ENCODE data around the gene KCNJ9. TPM values are rescaled to one million over a fixed set of nuclear protein-coding genes. Genes with fewer than 3 reads are reported as not detected.

The KCNJ9 gene
- total RNA-seq, 1 experiment from 2014 or later, result 0.09 TPM

- TF ChIP-seq, protein P1, sequence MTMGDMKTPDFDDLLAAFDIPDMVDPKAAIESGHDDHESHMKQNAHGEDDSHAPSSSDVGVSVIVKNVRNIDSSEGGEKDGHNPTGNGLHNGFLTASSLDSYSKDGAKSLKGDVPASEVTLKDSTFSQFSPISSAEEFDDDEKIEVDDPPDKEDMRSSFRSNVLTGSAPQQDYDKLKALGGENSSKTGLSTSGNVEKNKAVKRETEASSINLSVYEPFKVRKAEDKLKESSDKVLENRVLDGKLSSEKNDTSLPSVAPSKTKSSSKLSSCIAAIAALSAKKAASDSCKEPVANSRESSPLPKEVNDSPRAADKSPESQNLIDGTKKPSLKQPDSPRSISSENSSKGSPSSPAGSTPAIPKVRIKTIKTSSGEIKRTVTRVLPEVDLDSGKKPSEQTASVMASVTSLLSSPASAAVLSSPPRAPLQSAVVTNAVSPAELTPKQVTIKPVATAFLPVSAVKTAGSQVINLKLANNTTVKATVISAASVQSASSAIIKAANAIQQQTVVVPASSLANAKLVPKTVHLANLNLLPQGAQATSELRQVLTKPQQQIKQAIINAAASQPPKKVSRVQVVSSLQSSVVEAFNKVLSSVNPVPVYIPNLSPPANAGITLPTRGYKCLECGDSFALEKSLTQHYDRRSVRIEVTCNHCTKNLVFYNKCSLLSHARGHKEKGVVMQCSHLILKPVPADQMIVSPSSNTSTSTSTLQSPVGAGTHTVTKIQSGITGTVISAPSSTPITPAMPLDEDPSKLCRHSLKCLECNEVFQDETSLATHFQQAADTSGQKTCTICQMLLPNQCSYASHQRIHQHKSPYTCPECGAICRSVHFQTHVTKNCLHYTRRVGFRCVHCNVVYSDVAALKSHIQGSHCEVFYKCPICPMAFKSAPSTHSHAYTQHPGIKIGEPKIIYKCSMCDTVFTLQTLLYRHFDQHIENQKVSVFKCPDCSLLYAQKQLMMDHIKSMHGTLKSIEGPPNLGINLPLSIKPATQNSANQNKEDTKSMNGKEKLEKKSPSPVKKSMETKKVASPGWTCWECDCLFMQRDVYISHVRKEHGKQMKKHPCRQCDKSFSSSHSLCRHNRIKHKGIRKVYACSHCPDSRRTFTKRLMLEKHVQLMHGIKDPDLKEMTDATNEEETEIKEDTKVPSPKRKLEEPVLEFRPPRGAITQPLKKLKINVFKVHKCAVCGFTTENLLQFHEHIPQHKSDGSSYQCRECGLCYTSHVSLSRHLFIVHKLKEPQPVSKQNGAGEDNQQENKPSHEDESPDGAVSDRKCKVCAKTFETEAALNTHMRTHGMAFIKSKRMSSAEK (CRISPR knock-in tag; IDR thresholded peaks at IDR 0.05; ENCODE audit: borderline replicate concordance), result no peak
- no peak for TF ChIP-seq NFATC4 (CRISPR knock-in tag; IDR thresholded peaks at IDR 0.05)
- no peak for TF ChIP-seq OVOL2 (CRISPR knock-in tag; IDR thresholded peaks at IDR 0.05; ENCODE audit: borderline replicate concordance)
- TF ChIP-seq HMGA2 (CRISPR knock-in tag; IDR thresholded peaks at IDR 0.05), result no peak
- TF ChIP-seq, protein P2, sequence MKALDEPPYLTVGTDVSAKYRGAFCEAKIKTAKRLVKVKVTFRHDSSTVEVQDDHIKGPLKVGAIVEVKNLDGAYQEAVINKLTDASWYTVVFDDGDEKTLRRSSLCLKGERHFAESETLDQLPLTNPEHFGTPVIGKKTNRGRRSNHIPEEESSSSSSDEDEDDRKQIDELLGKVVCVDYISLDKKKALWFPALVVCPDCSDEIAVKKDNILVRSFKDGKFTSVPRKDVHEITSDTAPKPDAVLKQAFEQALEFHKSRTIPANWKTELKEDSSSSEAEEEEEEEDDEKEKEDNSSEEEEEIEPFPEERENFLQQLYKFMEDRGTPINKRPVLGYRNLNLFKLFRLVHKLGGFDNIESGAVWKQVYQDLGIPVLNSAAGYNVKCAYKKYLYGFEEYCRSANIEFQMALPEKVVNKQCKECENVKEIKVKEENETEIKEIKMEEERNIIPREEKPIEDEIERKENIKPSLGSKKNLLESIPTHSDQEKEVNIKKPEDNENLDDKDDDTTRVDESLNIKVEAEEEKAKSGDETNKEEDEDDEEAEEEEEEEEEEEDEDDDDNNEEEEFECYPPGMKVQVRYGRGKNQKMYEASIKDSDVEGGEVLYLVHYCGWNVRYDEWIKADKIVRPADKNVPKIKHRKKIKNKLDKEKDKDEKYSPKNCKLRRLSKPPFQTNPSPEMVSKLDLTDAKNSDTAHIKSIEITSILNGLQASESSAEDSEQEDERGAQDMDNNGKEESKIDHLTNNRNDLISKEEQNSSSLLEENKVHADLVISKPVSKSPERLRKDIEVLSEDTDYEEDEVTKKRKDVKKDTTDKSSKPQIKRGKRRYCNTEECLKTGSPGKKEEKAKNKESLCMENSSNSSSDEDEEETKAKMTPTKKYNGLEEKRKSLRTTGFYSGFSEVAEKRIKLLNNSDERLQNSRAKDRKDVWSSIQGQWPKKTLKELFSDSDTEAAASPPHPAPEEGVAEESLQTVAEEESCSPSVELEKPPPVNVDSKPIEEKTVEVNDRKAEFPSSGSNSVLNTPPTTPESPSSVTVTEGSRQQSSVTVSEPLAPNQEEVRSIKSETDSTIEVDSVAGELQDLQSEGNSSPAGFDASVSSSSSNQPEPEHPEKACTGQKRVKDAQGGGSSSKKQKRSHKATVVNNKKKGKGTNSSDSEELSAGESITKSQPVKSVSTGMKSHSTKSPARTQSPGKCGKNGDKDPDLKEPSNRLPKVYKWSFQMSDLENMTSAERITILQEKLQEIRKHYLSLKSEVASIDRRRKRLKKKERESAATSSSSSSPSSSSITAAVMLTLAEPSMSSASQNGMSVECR (CRISPR knock-in tag; IDR thresholded peaks at IDR 0.05; ENCODE audit: borderline replicate concordance), result no peak
- no peak for TF ChIP-seq ZNF671 (CRISPR knock-in tag; IDR thresholded peaks at IDR 0.05)
- TF ChIP-seq AR (CRISPR knock-in tag; IDR thresholded peaks at IDR 0.05), result no peak
- TF ChIP-seq MAX (CRISPR knock-in tag; IDR thresholded peaks at IDR 0.05), result no peak
- TF ChIP-seq PREB (CRISPR knock-in tag; IDR thresholded peaks at IDR 0.05; ENCODE audit: borderline replicate concordance), result no peak
- TF ChIP-seq, protein P3, sequence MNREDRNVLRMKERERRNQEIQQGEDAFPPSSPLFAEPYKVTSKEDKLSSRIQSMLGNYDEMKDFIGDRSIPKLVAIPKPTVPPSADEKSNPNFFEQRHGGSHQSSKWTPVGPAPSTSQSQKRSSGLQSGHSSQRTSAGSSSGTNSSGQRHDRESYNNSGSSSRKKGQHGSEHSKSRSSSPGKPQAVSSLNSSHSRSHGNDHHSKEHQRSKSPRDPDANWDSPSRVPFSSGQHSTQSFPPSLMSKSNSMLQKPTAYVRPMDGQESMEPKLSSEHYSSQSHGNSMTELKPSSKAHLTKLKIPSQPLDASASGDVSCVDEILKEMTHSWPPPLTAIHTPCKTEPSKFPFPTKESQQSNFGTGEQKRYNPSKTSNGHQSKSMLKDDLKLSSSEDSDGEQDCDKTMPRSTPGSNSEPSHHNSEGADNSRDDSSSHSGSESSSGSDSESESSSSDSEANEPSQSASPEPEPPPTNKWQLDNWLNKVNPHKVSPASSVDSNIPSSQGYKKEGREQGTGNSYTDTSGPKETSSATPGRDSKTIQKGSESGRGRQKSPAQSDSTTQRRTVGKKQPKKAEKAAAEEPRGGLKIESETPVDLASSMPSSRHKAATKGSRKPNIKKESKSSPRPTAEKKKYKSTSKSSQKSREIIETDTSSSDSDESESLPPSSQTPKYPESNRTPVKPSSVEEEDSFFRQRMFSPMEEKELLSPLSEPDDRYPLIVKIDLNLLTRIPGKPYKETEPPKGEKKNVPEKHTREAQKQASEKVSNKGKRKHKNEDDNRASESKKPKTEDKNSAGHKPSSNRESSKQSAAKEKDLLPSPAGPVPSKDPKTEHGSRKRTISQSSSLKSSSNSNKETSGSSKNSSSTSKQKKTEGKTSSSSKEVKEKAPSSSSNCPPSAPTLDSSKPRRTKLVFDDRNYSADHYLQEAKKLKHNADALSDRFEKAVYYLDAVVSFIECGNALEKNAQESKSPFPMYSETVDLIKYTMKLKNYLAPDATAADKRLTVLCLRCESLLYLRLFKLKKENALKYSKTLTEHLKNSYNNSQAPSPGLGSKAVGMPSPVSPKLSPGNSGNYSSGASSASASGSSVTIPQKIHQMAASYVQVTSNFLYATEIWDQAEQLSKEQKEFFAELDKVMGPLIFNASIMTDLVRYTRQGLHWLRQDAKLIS (CRISPR knock-in tag; IDR thresholded peaks at IDR 0.05; ENCODE audit: borderline replicate concordance), result no peak
- no peak for TF ChIP-seq RELA (CRISPR knock-in tag; IDR thresholded peaks at IDR 0.05; ENCODE audit: borderline replicate concordance)
- no peak for TF ChIP-seq IRF1 (CRISPR knock-in tag; IDR thresholded peaks at IDR 0.05)
Measured at GRCh38 chr1:160127865-160128523, 46.7 kb downstream of the KCNJ9 start (continued).
